Transverse colon (tissue), 4 donors: ENCODE data around the gene KIF16B. TPM values are rescaled to one million over a fixed set of nuclear protein-coding genes. Genes with fewer than 3 reads are reported as not detected.

Source experiments
- DNase-seq: peaks from one replicate; pipeline ENCODE4 v3.0.0-alpha.2; 2019
- H3K27ac ChIP-seq, 4 donors: fragments of 200-600 bp; sonication (generic); 2 replicates each; pipeline ENCODE4 v1.5.1; 2016 to 2018; ENCODE audit warnings: inconsistent platforms in 4 of 4
- H3K27me3 ChIP-seq: fragments of 200-600 bp; sonication (generic); 2 replicates; pipeline ENCODE4 v1.5.1; 2017; ENCODE audit warnings: inconsistent platforms
- H3K36me3 ChIP-seq, 4 donors: fragments of 200-600 bp; sonication (generic); 2 replicates each; pipeline ENCODE4 v1.5.1; 2017 to 2019; ENCODE audit warnings: inconsistent platforms in 4 of 4
- H3K4me1 ChIP-seq, 4 donors: fragments of 200-600 bp; sonication (generic); 2 replicates each; pipeline ENCODE4 v1.5.1; 2017 to 2020; ENCODE audit warnings: inconsistent platforms in 4 of 4
- H3K4me3 ChIP-seq, 4 donors: fragments of 200-600 bp; sonication (generic); 1 replicate in 1 of 4; 2 replicates in 3 of 4; pipeline versions ENCODE4 v1.5.1 to v1.6.1; 2017 to 2019; ENCODE audit warnings: inconsistent platforms in 4 of 4
- H3K9me3 ChIP-seq, 2 donors: fragments of 200-600 bp; sonication (generic); 2 replicates each; pipeline ENCODE4 v1.5.1; 2017 to 2019; ENCODE audit warnings: inconsistent platforms in 2 of 2
- EP300 ChIP-seq: sonication (generic); formaldehyde crosslinking; IDR thresholded peaks from one replicate; pipeline ENCODE4 v1.6.1; 2017; ENCODE audit warnings: antibody characterized with exemption, low read depth
- POLR2A ChIP-seq: fragments of 450-650 bp; IDR thresholded peaks from one replicate; pipeline ENCODE4 v1.6.1; 2016; ENCODE audit warnings: antibody characterized with exemption, mild to moderate bottlenecking, moderate library complexity
- POLR2AphosphoS5 ChIP-seq, 3 donors: sonication (generic); formaldehyde crosslinking; IDR thresholded peaks; one replicate each; pipeline ENCODE4 v1.6.1; 2016; ENCODE audit warnings: antibody characterized with exemption in 3 of 3
- WGBS, 2 donors: methylation state at CpG; one replicate each; pipeline ENCODE4 v1.1.5; 2018; ENCODE audit warnings: low coverage in 1 of 2; 5-methylcytosine and 5-hydroxymethylcytosine counted together
- in situ Hi-C, 4 donors: fragments of 200-750 bp; cut with MboI; loops; one replicate each; pipeline versions ENCODE4 v1.15.0 to v1.15.1; 2017; ENCODE audit warnings: low sequenced_read_pairs in 3 of 4, low pct_ligation_motif_present in 1 of 4, low pct_unique_long_range_greater_than_20kb in 1 of 4
- intact Hi-C: fragments of 100-400 bp; cut with DNase I; formaldehyde crosslinking; loops from one replicate; pipeline ENCODE4 v1.15.1; 2023; ENCODE audit warnings: low total_unique reads
- total RNA-seq, 4 donors: library from RNA; depleted of rRNA; stranded (reverse); fragments of >200 nt; gene quantifications; one replicate each; pipeline ENCODE4 v1.1.0, GENCODE V29; 2016
- TF ChIP-seq, protein P1 (sequence below), 5 experiments: fragments of 200-600 bp in 3 of 5; fragments of 450-650 bp in 2 of 5; sonication (generic) in 3 of 5; IDR thresholded peaks; 1 replicate in 2 of 5; 2 replicates in 3 of 5; pipeline ENCODE4 v1.5.1; 2016 to 2017; ENCODE audit warnings: antibody characterized with exemption in 5 of 5, inconsistent platforms in 3 of 5, mild to moderate bottlenecking in 2 of 5, moderate library complexity in 1 of 5

Gene KIF16B
- total RNA-seq, 4 donors from 2014 or later: 82.7 to 154 (median 90.1) TPM

DNA sequence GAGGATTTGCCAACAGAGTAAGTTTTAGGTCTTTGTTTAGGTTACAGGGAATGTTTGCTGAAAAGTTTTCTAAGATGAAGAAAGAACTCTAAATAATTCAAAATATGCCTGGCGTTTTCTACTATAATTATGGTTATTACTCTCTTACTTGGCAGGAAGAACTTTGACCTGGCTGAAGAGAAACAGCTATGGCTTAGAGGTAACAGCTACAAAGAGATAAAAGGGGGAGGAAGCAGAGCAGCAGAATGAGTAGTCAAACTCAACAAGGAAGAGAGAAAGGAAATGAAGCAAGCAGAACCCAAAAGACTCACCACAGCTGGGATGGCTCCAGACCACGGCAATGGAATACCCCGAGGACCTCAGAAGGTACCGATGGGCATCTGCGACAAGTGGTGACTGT is 95.6 kb downstream of the KIF16B start:
- H3K4me3 ChIP-seq: no peak overlapping the region
- in situ Hi-C loops (no loop called here), intact Hi-C loops (no loop called here)
- peak overlapping the region in 2 of 4 donors; percentile 28 to 40 for H3K27ac ChIP-seq
- 49 to 50% methylated on average over 5 of the region's 5 CpGs for WGBS, 2 donors
- H3K4me1 ChIP-seq: peaks cover 4 to 45% (median 18%) of the 10 kb centered on the region in 4 donors
- H3K27me3 ChIP-seq: no peaks in the 10 kb centered on the region
- no peak for DNase-seq
- H3K9me3 ChIP-seq: no peaks in the 10 kb centered on the region
- no peaks in the 10 kb centered on the region for H3K36me3 ChIP-seq
- TF ChIP-seq POLR2A (no peak), EP300 (no peak)

DNA sequence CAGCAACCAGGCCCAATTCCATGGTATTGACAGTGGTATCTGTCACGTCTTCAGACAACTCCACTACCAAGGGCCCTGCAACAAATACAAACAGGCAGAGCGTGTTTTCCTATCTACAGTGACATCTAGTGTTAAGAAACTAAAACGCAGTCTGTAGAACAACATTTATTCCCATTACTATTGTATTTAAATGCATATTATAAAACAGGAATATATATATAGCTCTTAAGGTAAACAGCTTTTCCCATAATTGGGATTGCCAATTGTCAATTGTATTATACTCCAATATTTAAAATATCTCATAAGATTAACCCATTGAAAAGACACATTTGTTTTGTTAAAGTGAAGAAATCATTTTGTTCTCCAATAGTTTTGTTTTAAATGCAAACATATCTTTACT is 97.2 kb downstream of the KIF16B start:
- no peaks in the 10 kb centered on the region for H3K36me3 ChIP-seq
- DNase-seq: no peak
- peak overlapping the region in 2 of 4 donors; percentile 10 to 67 for H3K27ac ChIP-seq
- intact Hi-C loops: no loop called here
- 4 to 5% methylated on average over 3 of the region's 3 CpGs for WGBS, 2 donors
- no peak overlapping the region for H3K4me3 ChIP-seq
- H3K27me3 ChIP-seq: no peaks in the 10 kb centered on the region
- H3K4me1 ChIP-seq: peaks cover 4 to 46% (median 18%) of the 10 kb centered on the region in 4 donors
- no peaks in the 10 kb centered on the region for H3K9me3 ChIP-seq
- in situ Hi-C loops: no loop called here
- TF ChIP-seq, protein P1, sequence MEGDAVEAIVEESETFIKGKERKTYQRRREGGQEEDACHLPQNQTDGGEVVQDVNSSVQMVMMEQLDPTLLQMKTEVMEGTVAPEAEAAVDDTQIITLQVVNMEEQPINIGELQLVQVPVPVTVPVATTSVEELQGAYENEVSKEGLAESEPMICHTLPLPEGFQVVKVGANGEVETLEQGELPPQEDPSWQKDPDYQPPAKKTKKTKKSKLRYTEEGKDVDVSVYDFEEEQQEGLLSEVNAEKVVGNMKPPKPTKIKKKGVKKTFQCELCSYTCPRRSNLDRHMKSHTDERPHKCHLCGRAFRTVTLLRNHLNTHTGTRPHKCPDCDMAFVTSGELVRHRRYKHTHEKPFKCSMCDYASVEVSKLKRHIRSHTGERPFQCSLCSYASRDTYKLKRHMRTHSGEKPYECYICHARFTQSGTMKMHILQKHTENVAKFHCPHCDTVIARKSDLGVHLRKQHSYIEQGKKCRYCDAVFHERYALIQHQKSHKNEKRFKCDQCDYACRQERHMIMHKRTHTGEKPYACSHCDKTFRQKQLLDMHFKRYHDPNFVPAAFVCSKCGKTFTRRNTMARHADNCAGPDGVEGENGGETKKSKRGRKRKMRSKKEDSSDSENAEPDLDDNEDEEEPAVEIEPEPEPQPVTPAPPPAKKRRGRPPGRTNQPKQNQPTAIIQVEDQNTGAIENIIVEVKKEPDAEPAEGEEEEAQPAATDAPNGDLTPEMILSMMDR (IDR thresholded peaks at IDR 0.05): peak; percentile 60 to 73 (median 66)
- no peak for TF ChIP-seq POLR2AphosphoS5 (IDR thresholded peaks at IDR 0.05)

DNA sequence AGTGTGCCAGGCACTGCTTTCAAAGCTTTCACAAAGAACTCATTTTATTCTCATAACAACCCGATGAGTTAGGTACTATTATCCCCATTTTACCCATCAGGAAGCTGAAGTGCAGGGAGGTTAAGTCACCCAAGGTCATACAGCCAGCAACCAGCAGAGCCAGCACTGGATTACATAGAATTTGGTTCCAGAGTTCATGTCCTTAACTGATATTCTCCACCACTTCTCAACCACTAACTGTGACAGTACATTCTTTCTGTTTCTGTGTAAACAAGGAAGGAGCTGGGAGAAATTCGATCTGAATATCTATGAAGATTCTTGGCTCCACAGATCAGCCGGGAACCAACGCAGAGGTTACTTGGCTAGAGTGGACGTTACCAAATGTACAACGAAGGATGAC is 98.0 kb downstream of the KIF16B start:
- Histone ChIP-seq H3K4me3 (no peak overlapping the region), H3K4me1 (peaks cover 4 to 46% (median 18%) of the 10 kb centered on the region in 4 donors), H3K27ac (peak overlapping the region in 3 of 4 donors; percentile 10 to 67 (median 36)), H3K36me3 (no peaks in the 10 kb centered on the region), H3K27me3 (no peaks in the 10 kb centered on the region), H3K9me3 (no peaks in the 10 kb centered on the region)
- TF ChIP-seq POLR2AphosphoS5 (IDR thresholded peaks at IDR 0.05) (peak in 1 of 3 donors; percentile 31), POLR2A (no peak)
- in situ Hi-C loops: no loop called here
- WGBS, 2 donors: 17 to 45% methylated on average over 6 of the region's 6 CpGs
- no peak for DNase-seq
- intact Hi-C loops: no loop called here

DNA sequence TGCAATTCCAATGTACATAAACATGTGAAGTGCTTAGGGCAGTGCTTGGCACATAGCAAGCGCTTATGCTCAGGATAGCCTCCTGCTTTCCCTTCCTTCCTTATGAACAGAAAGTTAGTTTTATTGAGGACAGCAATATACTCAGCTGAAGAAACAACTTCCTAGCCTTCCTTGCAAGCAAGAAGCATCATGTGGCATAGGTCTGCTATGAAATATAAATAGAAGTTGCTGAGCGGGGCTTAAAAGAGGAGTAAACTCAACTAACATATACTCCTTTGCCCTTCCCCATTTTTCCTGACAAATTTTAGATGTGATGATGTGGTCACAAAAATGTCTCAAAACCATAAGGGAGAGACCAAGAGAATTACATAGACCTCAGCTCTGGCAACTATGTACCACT is 98.9 kb downstream of the KIF16B start:
- H3K4me3 ChIP-seq: no peak overlapping the region
- in situ Hi-C loops: no loop called here
- WGBS, 2 donors: 93 to 95% methylated on average over 2 of the region's 2 CpGs
- H3K27ac ChIP-seq: peak overlapping the region in 1 of 4 donors; percentile 67
- TF ChIP-seq, protein P1 (IDR thresholded peaks at IDR 0.05): no peak
- TF ChIP-seq POLR2A (no peak), POLR2AphosphoS5 (IDR thresholded peaks at IDR 0.05) (no peak), EP300 (no peak)
- H3K27me3 ChIP-seq: no peaks in the 10 kb centered on the region
- peaks cover 4 to 46% (median 18%) of the 10 kb centered on the region in 4 donors for H3K4me1 ChIP-seq
- H3K9me3 ChIP-seq: no peaks in the 10 kb centered on the region
- DNase-seq: no peak
- no peaks in the 10 kb centered on the region for H3K36me3 ChIP-seq
- intact Hi-C loops: no loop called here

DNA sequence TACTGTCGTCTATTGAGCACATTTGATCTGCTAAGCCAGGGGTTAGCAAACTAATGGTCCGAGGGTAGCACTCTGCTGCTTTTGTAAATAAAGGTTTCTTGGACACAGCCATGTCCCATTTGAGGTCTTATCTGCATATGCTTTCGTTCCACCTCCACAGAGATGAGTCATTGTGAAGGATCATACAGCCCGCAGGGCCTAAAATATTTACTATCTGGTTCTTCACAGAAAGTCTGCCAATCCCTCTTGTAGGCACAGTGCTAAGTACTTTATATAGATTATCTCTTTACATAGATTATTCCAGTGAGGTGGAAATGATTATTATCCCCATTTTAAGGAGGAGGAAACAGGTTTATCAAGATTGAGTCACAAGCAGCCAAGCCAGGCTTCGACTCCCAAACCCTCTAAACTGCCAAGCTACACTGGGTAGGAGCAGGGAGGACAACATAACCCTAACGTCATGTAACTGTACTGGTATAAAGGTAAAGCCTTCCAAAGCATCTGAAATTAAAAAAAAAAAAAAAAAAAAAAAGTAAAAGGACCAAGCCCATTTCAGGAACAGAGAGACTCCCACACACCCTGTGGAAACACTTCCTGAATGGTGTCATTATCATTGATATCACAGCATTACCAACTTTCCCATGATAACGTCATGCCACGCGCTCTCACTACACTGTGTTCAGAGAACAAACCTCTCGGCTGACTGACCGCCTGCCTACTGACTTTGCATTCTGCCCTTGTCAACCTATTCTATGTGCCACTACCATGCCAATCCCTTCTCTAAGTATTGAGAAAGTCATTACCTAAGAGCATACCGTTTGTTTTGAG is 101.0 kb downstream of the KIF16B start:
- DNase-seq: peak; percentile 23
- Histone ChIP-seq H3K9me3 (no peaks in the 10 kb centered on the region), H3K36me3 (no peaks in the 10 kb centered on the region), H3K27me3 (no peaks in the 10 kb centered on the region), H3K4me1 (peaks cover under 1 to 32% (median 12%) of the 10 kb centered on the region in 4 donors), H3K27ac (no peak overlapping the region), H3K4me3 (no peak overlapping the region)
- in situ Hi-C loops (no loop called here), intact Hi-C loops (no loop called here)
- 82 to 83% methylated on average over 10 to 12 of the region's 12 CpGs for WGBS, 2 donors
- TF ChIP-seq, protein P1 (IDR thresholded peaks at IDR 0.05): no peak
- no peak for TF ChIP-seq POLR2AphosphoS5 (IDR thresholded peaks at IDR 0.05)
- no peak for TF ChIP-seq POLR2A
- no peak for TF ChIP-seq EP300
